HG03097 (cell line): ENCODE measurements around the gene SEMA3B.
A peak's percentile ranks its signal among the peaks of the same experiment; 100 is the strongest.
"Not testable (repeated sequence)": the region's sequence is repeated elsewhere in the genome, so short reads cannot be mapped to it uniquely, and the experiment has no call there.

Source experiments
- ATAC-seq: cut with Tn5 transposase; IDR thresholded peaks from one replicate; pipeline ENCODE4 v1.9.1; 2021; ENCODE audit not compliant: unreplicated experiment, low FRiP score

Gene SEMA3B

DNA sequence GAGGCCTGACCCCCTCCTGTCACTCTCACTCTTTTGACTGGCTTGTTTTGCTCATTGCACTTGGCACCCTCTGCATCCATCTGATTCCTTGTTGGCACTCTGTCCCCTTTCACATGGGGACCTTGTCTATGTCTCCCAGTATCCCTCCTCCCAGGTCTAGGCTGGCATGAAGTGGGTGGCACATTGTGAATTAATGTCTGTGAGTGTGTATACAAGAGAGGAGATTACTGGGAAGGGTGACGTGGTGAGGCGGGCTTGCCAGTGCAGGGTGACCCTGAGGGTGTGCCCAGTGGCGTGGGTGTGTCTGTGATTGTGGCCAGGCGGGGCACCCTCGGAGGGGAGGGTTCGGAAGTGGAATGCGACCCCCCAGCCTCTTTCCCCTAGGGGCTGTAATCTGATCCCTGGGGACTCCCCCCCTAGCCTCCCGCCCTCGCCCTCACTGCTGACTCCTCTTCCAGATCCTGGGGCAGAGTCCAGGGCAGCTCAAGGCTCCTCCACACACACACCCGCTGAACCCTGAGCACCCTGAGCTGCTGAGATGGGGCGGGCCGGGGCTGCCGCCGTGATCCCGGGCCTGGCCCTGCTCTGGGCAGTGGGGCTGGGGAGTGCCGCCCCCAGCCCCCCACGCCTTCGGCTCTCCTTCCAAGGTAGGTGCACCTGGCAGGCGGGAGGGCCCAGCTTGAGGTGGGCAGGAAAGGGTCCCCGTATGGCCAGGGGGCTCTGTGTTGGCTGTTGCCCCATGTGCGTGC, at the start of gene SEMA3B:
Gene SEMA3B (plus strand): TSS at position 445 of the 749 bp plus-strand sequence. CDS start 94 bp downstream, at position 539.
- no peak for ATAC-seq

DNA sequence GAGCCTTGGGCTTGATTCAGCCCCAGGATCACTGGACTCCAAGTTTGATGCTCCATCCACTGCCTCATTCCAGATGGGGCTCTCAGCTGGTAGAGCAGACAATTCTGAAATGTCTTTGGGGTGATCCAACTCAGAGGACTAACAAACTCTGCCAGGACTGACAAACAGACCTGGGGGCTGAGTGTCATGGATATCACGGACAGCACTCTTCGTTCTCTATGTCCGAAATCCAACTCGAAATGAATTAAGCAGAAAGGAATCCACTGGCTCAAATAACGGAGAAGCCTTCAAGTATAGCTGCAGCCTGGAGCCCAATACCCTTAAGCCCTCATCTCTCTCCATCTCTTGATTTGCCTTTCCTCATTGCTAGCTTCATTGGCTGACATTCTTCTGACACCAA, 49.7 kb upstream of the SEMA3B start:
- ATAC-seq: no peak

DNA sequence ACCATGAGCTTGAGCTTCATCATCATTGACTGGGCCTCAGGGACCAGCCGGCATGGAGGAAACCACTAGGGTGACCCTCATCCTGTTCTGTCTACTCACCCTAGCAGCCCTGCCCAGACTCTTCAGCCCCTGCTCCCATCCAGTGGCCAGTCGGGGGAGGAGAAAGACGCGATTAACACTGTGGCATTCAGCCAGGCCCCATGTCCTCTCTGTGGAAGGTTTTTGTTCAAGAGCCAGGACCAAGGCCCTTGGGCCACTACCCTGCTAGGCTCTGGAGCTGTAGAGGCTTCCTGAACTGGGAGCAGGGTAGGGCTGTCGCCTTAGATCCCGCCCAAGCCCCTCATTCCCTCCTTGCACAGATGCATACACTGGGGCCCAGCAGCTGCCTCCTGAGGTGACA, 48.8 kb upstream of the SEMA3B start:
- no peak for ATAC-seq

DNA sequence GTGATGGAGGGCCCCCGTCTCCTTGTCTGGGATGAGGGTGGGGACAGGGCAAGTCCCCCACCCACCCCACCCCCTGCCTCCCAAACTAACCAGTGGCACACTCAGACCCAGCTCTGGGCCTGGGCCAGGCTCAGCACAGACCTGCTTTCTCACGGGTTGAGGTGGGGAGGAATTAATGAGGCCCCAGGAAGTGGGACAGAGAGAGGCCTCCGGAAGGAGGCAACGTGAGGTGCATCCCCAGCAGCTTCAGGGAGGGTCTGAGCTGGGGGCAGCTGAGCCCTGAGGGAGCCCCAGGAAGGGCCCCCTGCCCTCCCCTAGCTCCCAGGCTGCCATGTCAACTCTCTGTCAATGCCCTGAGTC, 47.9 kb upstream of the SEMA3B start:
- no peak for ATAC-seq

DNA sequence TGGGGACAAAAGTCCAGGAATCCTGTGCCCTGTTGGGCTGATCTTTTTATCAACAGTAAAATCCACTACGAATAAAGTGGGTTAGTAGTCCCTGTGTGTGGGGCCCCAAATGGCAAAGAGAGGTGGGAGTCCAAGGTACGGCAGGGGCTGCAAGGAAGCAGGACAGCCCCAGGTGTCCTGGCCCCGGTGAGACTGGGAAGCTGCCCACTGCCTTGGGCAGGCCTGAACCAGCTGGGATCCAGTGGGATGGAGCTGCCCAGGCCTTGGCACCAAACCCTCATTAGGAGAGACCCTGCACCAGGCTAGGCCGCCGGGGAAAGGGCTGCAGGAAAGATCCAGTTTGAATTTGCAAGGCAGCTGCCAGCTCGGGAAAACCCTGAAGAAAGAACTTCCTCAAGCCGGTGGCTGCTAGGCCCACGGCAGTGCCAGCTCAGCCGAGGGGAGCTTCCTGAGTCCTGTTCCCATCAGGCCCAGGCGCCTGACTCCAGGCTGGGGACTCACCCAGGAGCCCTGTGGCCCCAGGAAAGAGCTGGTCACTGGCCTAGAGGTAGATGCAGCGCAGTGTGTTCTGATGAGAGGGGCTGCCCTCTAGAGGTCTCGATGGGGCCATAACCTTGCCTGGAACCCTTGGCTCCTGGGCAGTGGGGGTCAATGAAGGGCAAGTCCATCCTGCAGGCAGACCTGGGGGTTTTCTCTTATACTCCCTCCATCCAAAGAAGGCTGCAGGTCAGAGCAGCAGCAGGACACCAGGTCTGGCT, 47.4 kb upstream of the SEMA3B start:
- ATAC-seq: no peak

DNA sequence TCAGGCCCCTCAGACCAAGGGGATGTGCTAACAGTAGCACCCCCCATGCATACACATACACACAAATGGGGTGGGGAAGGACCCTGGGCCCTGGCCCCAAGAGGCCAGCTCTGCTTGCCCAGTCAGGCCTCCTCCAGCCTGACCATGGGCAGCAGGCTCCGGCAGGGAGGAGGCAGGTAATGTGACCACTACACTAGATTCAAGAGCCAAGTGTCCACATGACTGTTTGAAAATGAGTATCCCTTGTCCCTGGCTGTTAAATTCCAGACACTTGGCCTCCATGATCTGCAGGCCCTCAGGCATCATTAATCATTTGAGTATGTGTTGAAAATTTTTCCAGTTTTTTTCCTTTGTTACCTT, 46.8 kb upstream of the SEMA3B start:
- no peak for ATAC-seq

DNA sequence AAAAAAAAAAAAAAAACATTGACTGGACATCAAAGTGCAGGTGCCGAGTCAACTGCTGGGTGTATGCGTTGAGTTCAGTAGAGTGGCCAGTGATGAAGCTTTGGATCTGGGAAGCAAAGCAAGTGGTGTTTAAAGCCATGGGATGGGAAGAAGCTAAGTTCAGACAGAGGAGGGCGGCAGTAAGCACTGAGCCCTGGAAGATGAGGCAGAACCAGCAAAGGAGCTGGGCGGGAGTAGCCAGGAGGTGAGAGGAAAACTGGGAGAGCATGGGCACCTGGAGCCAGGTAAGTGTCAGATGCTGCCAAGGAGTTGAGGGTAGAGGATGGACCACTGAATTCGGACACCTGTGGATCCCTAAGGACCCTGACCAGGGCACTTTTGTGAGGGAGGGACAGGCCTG, 44.3 kb upstream of the SEMA3B start:
- no peak for ATAC-seq

DNA sequence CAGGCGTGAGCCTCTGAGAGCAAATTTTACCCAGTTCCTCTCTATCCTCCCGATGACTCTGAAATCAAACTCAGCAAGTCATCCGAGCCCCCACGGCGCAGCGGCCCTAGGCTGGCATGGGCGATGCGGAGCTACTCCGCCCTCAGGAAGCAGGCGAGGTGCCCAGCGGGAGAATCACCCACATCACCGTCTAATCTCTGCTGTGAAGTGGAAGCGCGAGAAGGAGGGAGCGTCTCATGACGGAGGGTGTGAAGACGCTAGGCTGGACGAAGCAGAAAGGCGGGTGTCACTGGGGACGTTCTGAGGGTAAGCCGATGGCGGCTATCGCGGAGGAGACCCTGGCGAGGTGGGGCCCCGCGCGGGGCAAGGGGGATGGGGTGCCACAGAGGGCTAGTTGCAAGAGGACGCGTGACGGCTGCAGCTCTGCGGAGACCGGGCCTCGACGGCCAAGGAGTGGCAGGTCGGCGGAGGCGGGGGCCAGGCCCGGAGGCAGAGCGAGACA, 42.0 kb upstream of the SEMA3B start:
- peak; percentile 23 for ATAC-seq

DNA sequence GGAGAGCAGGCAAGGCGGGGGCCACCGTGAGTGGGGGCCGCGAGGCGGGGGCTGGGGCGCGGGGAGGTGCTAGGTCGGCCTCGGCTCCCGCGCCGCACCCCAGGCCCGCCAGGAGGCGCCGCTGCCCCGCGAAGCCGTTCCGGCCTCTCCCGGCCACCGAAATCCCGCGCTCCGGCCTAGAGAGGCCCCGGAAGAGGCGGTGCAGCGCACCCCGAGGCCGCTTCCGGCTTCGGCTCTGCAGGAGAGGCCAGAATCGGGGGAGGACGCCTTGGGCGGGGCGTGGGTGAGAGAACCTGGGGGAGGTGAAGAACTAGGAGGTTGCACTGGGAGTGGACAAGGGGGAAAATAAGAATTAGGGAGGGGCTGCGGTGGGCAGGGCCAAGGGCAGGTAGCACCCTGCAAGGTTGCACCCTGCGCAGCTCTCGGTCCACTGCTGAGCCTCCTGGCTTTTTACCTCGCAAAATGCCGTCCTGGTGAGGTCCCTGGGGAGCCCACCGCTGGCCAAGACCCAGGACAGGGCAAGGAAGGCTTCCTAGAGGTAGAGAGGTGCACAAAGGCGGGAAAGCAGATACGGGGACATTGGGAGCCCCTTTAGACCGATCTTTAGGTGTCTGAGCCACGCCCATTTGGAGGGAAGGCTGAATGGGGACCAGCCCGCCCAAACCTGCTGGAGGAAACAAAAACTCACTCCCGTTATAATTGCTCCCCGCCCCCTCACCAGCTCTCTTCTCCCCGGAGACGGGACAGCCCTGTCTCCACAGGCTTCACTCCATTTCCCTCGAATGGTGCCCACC, 41.4 kb upstream of the SEMA3B start:
- peak; percentile 79 for ATAC-seq

DNA sequence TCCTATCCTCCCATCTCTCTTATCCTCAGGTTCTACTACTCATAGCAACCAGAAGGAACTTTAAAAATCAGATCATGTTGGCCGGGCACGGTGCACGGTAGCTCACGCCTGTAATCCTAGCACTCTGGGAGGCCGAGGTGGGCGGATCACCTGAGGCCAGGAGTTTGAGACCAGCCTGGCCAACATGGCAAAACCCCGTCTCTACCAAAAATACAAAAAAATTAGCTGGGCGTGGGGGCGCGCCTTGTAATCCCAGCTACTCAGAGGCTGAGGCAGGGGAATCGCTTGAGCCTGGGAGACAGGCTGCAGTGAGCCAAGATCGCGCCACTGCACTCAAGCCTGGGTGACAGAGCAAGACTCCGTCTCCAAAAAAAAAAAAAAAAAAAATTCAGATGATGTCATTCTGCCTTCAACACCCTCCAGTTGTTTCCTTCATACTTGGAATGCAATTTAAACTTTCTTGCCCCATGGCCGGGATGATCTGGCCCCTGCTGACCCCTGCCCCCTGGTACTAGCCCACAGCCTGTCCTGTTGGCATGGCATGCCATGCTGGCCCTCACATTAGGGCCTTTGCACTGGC, 40.7 kb upstream of the SEMA3B start:
- not testable (repeated sequence) for ATAC-seq

DNA sequence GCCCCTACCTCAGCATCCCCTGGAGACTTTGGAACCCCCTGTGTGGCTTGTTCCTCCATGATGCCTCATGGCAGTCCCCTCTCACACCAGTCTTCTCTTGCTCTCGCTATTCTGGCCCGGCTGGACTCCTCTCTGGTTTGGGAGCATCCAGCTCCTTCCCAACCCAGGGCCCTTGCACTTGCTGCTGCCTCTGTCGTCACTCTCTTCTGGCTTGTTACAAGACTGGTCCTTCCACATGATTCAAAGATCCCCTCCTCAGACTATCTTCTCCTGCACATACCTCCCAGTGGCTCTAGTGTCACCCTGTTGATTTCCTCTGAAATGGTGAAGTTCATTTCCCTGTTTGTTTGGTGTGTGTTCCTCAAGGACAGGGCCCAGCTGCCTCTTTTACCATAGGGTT, 39.5 kb upstream of the SEMA3B start:
- ATAC-seq: no peak

DNA sequence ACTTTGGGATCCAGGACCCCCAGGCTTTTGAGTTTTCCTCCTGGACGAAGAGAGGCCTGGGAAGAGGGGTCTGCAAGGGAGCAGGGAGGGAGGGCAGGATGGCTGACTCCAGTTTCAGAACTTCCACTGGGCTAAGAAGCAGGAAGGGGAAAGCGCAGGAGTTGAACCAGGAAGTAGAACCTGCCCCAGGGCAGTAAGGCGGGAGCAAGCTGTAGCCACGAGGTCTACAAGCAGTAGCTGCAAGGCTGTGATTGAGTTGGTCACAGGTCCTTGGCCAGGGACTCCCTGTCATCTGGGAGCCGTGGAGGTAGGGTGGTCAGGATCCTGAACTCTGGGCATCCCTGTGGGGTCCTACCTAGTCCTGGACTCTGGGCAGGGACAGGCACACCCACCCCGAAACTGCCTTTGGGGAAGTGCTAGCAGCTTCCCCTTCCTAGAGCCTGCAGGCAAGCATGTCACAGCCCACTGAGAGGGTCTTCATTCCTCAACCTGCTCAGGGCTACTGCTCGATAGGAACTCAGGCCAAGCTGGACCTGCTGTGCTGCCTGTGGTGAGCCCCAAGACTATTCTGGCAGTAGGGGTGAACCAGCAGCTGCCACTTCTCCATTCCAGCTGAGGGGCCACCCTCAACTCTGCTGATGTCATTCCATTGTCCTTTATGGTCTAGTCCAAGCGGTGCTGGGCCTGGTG, 38.7 kb upstream of the SEMA3B start:
- ATAC-seq: no peak

DNA sequence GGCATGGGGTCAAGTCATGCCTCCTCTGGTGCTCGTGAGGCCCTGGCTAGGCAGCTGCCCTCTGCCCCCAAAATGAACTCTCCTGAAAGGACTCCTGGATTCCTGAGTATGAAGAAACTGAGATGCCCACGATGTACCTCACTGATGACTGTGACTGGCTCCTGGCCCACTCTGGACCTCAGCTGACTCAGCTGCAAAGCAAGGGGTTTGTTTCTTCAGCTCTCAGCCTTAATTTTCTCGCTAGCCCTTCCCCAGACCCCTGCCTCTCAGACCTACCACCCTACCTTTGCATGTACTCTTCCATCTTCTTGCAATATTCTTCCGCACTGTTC, 38.2 kb upstream of the SEMA3B start:
- ATAC-seq: no peak

DNA sequence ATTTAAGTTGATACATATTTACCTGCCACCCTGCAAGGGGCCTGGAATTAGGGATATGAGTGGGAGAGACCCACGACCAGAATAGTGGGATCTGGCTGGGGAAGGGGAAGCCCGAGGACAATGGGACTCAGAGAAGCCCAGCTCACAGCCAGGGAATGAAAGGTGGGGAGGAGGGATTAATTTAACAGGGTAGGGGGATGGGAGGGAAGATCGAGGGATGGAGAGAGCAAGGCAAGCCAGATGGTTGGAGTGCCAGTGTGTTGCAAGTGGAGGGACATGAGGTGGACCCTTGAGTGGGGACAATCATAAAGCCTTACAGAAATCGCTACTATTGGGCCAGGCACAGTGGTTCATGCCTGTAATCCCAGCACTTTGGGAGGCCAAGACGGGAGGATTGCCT, 37.4 kb upstream of the SEMA3B start:
- ATAC-seq: no peak

DNA sequence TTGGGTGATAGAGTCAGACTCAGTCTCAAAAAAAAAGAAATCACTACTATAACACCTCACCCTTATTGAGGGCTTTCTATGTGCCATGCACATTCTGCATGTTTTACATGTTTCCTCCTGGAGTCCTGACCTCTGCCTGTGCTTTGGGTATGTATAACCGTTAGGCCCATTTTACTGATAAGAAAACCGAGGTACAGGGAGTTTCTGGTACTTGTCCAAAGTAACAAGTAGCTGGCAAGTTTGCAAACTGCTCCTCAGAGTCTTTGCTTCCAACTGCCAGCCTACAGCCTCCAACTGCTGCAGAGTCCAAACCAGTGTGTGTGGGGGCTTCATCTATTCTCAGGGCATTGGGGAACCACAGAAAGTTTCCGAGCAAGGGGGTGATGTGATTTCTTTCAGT, 36.6 kb upstream of the SEMA3B start:
- ATAC-seq: no peak

DNA sequence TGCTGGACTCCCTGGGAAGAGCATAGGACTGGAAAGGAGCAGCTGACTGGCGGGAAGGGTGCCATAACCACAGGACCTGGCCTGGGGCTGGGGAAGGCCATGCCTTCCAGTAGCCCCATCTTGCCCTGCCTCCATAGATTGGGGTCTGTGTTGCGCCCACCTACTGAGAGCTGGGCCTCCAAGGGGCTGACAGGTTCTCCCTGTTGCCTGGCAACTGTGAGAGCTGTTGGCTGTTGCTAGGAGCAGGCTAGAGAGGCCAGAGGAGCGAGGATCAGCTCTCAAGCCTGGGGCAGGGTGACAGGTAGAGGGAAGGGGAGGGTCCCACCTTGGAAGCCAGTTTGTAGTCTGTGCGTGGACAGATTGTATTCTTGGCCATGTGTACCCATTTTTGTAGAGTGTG, 35.8 kb upstream of the SEMA3B start:
- ATAC-seq: no peak

DNA sequence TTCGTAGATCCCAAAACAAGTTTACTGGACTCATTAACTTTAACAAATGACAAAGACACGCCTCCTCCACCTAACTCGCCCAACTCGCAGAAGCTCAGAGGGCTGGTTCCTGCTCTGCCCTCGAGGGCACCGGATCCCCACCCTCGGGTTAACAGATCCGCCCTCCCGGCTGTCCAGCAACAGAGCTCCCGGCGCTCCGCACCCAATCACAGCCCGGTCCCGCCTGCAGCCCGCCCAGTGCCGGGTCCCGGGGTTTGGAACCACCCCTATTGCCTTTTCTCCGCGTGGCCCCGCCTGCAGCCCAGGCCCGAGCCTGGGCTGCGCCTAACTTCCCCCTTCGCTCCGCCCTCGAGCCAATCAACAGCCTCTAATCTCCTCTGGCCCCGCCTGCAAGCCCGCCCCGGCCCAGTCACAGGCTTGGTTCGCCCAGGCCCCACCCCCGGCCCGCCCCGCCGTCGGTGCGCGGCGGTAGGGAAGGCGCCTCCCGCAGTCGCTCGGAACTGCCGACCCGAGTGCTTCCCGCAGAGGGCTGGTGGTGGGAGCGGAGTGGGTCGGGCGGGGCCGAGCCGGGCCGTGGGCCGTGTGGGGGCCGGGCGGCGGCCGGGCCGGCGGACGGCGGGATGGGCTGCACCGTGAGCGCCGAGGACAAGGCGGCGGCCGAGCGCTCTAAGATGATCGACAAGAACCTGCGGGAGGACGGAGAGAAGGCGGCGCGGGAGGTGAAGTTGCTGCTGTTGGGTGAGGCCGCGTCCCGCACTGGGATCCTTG, 33.0 kb upstream of the SEMA3B start, which contains the start of gene GNAI2:
Gene GNAI2 (plus strand): TSS at position 489 of the 768 bp plus-strand sequence. CDS start 132 bp downstream, at position 621.
- ATAC-seq: peak; percentile 92

DNA sequence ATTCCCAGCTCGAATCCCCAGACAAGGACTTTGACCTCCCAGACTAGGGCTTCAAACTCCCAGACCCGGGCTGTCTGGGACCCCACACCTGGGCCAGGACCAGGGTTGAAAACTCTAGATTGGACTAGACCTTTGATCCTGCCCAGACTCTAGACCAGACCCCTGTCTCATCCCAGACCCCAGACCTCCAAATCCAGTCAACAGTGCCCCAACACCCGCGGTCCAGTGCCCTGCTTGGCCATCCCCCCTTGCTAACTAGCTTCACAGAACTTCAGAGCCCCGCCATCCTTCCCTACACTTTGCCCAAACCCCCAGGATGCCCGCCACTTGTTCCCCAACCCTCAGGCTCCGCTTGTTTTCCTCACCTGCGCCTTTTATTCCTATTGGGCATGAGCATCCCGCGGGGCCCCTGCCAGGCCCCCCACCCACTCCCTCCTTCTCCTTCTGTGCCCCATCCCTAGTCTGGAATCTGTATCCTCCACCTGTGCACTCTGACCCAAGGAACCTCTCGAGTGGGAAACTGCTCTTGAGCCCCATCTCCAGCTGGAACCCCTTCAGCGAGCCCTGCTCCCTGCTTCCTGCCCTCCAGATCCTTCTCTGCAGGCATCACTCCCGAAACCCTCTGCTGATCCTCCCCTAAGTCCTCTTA, 32.3 kb upstream of the SEMA3B start:
- no peak for ATAC-seq

DNA sequence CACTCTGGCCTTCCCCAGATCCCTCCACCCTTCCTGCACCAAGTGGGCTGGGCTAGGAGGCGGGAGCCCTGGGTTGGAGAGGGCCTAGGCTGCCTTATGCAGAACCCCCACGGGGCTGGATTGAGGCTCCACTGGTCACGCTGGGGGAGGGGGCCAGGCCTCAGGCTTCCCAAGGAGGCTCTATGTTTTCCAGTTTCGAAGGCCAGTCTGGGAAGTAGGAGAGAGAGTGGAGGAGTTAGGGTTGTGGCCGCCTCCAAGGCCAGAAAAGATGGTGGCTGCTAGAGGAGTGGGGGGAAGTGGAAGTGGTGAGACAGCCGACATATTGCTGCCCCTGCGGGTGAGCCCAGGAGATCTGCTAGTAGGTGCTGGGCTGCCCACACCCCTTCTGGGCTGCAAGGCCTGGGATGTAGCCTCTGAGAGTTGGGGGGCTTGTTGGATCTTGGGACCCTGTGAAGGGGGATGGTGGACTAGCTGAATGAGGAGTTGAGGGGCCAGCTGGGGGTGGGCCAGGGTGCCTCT, 31.8 kb upstream of the SEMA3B start:
- no peak for ATAC-seq
